AG08396 (cell line): ENCODE data around the gene LENG8.
"Not testable (repeated sequence)": the region's sequence is repeated elsewhere in the genome, so short reads cannot be mapped to it uniquely, and the experiment has no call there.

Source experiments
- DNase-seq: peaks from one replicate; pipeline ENCODE4 v3.0.0; 2012; ENCODE audit warnings: low spot score, mixed read lengths

LENG8 gene

GRCh38 chr19:54444737-54445136 is 4.3 kb upstream of the LENG8 start:
- DNase-seq: no peak

DNA sequence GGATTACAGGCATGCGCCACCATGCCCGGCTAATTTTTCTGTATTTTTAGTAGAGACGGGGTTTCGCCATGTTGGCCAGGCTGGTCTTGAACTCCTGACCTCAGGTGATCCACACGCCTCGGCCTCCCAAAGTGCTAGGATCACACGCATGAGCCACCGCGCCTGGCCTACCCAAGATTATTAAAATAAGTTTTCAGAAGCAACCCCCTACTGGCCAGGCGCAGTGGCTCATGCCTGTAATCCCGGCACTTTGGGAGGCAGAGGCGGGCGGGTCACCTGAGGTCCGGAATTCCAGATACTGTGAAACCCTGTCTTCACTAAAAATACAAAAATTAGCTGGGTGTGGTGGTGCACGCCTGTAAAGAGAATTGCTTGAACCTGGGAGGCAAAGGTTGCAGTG is 2.6 kb upstream of the LENG8 start:
- DNase-seq: not testable (repeated sequence)

GRCh38 chr19:54448040-54448773 is 792 bp upstream of the LENG8 start:
- DNase-seq: peak; percentile 58

DNA sequence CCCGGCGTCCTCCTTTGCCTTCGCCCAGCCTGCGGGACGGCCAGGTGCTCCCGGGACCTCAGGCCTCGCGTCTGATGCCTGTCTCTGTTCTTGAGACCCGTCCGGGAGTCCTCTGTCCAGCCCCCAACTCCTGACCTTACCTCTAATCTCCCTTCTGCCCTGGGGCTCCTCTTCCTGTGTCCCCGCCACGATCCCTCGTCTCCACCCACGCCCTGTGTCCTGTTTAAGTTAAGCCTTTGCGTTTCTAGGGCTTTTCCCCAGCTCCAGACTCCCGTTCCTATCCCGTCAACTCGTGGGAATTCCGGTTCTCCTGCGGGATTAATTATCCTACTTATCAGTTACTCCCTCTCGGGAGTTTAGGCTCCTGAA is 686 bp downstream of the LENG8 start:
- DNase-seq: no peak

GRCh38 chr19:54451331-54451871 is 2.4 kb downstream of the LENG8 start:
- DNase-seq: no peak

- no peak for DNase-seq
These were observed 3.0 kb downstream of the LENG8 start for GRCh38 chr19:54451997-54452396.

GRCh38 chr19:54452626-54453025 is 3.6 kb downstream of the LENG8 start:
- no peak for DNase-seq

DNA sequence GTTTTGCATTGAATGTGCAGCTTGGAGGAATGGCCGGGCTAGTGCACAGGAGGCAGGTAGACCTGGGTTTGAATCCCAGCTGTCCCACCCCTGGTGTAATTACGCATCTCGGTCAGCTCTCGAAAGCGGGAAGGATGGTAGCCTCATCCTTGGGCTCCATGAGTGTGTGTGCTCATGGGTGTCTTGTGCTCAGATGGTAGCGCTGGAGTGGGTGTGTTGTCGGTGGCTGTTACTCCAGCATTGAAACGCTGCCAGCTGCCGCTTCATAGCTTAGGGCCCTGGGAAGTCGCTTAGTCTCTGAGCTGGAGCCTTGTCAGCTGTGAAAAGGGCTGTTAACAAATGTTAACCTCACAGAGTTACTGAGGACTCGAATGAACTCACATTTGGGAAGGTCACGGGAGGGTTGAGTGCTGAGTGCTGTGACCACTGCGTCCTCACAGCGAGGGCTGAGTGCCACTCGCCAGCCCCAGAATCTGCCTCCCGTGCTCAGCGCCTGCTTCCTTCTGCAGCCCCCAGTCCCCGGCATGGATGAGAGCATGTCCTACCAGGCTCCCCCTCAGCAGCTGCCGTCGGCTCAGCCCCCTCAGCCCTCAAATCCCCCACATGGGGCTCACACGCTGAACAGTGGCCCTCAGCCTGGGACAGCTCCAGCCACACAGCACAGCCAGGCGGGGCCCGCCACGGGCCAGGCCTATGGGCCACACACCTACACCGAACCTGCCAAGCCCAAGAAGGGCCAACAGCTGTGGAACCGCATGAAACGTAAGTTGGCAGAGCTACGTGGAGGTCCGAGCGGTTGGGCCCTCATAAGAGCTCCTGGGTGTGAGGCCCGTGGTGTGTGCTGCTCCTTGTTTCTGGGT is 5.2 kb downstream of the LENG8 start:
- DNase-seq: no peak

DNA sequence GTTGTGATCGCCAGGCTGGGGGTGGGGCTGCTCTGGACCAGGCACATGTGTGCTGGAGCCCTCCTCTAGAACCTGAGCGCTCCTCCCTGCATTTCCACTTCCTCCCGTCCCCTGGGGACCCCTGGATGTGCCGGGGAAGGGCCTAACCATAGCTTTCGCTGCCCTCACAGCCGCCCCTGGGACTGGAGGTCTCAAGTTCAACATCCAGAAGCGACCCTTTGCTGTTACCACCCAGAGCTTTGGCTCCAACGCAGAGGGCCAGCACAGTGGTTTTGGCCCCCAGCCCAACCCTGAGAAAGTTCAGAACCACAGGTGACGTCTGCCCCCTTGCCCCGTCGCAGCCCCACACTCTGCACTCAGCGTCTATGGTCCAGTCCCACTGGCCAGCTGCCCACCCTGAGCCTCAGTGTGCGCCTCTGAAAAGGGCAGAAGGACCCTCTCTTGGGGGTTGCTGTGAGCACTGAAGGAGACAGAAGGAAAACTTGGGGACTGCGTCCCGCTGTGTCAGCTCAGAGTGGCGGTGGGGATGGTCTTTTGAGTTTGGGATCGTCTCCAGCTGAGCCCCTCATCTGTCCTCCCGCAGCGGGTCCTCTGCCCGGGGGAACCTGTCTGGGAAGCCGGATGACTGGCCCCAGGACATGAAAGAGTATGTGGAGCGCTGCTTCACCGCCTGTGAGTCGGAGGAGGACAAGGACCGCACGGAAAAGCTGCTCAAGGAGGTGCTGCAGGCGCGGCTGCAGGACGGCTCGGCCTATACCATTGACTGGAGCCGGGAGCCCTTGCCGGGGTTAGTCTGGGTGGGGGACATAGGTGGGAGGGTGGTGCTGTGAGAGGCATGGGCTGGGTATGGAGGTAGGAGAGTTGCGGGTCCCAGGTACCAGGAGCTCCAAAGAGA is 6.0 kb downstream of the LENG8 start:
- no peak for DNase-seq

DNA sequence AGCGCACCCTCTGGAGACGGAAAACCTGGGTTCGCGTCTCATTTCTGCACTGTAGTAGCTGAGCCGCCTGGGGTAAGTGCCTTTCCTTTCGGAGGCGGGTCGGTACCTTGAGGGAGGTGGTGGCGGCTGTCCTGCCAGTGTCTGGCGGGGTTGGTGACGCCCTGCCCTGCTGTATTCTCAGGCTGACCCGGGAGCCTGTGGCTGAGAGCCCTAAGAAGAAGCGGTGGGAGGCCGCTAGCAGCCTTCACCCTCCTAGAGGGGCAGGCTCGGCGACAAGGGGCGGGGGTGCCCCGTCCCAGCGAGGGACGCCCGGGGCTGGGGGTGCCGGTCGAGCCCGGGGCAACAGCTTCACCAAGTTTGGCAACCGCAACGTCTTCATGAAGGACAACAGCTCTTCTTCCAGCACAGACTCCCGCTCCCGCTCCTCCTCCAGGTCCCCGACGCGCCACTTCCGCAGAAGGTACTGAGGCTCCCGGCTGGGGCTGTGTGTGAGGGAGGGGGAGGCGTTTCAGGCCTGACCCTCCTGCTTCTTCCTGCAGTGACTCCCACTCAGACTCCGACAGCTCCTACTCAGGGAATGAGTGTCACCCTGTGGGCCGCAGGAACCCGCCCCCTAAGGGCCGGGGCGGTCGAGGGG is 6.9 kb downstream of the LENG8 start:
- DNase-seq: no peak

DNA sequence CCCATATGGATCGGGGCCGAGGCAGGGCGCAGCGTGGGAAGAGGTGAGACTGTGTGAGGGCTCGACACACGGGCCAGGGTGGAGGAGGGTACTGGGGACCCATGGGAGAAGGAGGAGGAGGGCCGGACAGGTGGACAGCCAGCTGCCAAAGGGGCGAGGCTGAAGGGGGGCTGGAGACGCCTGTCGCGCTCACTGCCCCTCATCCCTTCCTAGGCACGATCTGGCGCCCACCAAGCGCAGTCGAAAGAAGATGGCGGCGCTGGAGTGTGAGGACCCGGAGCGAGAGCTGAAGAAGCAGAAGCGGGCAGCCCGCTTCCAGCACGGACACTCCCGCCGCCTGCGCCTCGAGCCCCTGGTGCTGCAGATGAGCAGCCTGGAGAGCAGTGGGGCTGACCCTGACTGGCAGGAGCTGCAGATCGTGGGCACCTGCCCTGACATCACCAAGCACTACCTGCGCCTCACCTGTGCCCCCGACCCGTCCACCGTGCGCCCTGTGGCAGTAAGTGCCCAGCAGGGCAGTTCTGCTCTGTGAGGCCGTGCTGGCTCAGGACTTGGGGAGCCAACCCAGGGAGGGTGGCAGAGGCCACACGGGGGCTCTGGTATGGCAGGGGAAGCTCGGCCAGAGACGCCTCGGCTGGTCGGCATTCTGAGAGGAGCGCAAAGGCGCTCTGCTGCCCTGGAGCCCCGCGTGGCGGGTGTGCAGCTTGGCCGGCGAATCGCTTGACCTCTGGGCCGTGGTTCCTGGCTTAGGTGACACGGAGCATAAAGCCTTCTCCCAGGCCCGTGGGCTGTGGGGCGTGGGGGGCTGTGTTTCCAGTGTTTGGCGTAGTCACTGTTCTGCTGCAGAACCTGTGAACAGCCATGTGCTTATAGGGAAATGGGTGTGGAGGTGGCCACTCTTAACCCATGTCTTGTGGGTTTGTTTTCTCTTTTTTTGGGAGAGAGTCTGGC is 7.7 kb downstream of the LENG8 start:
- DNase-seq: no peak

DNA sequence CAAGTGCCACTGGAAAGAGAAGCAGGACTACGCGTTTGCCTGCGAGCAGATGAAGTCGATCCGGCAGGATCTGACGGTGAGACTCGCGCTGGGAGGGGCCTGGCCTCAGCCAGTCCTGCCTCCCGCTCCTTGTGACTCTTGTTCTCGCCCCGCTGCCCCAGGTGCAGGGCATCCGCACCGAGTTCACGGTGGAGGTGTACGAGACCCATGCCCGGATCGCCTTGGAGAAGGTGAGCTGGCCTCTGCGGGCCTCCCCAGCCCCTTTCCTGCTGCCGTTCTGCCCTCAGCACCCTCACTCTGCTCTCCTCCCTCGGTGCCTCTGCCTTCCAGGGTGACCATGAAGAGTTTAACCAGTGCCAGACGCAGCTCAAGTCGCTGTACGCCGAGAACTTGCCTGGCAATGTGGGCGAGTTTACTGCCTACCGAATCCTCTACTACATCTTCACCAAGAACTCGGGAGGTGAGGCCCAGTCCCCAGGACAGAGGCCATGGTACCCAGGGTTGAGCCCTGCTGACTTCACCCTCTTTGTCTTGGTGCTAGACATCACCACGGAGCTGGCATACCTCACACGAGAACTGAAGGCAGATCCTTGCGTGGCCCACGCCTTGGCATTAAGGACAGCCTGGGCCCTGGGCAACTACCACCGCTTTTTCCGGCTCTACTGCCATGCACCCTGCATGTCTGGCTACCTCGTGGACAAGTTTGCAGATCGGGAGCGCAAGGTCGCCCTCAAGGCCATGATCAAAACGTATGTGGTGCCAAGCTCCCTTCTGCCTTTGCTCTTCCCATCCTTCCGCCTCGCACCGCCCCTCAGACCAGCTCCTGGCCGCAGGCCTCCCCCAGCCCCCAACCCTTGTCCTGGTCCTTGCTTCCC is 9.0 kb downstream of the LENG8 start:
- DNase-seq: no peak

- DNase-seq: no peak
These were observed 9.8 kb downstream of the LENG8 start for GRCh38 chr19:54458648-54459281.

GRCh38 chr19:54459282-54460229 is 10.6 kb downstream of the LENG8 start:
- DNase-seq: no peak

DNA sequence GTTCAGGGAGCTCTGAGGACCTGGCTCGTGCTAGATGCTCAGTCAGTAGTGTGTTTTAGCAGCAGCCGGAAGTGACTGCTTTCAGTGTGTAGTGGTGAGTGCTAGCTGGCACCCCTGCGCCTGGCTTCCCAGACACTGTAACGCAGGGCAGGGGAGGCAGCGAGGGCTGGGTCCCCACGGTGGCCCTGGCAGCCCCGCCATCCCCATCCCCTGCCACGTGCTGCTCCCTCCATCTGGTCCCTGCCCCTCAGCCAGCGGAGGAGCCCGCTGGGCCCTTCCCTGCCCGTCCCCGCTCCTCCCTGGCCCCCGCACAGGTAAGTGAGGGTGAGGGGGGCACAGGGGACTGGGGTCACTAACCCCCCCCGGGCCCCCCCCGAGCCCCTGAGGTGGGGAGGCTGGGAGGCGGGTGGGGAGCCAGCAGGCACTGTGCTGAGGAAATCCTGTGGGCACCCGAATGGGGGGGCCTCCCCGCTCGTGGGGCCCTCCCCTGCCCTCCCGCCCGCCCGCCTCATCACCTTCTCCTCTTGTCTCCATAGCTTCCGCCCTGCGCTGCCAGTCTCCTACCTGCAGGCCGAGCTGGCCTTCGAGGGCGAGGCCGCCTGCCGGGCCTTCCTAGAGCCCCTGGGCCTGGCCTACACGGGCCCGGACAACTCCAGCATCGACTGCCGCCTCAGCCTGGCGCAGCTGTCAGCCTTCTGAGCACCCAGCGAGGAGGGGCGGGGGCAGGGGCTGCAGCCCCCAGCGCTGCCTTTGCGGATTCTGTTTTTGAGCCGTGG is 11.4 kb downstream of the LENG8 start:
- no peak for DNase-seq

- no peak for DNase-seq
These were observed 12.2 kb downstream of the LENG8 start for GRCh38 chr19:54461210-54461609.

- DNase-seq: no peak
These were observed 12.6 kb downstream of the LENG8 start for GRCh38 chr19:54461613-54462012.
